GM18909 (cell line): ENCODE measurements around the gene GABARAP.

ENCODE experiments used
- ATAC-seq: cut with Tn5 transposase; IDR thresholded peaks from one replicate; pipeline ENCODE4 v1.9.1; 2021; ENCODE audit warnings: mild to moderate bottlenecking; ENCODE audit not compliant: unreplicated experiment, poor library complexity

The GABARAP gene

GRCh38 chr17:7241783-7242716 lies at the start of gene GABARAP:
TSS of gene GABARAP (minus strand) at chr17:7242449. CDS start at chr17:7242330, 119 bp downstream.
- peak; percentile 35 for ATAC-seq

- no peak for ATAC-seq
These were observed 48.4 kb upstream of the GABARAP start for GRCh38 chr17:7290685-7291084.

GRCh38 chr17:7290166-7290565 lies 47.9 kb upstream of the GABARAP start:
- no peak for ATAC-seq

GRCh38 chr17:7289256-7290032 lies 47.2 kb upstream of the GABARAP start:
- ATAC-seq, result no peak

- ATAC-seq, result no peak
These were observed 43.4 kb upstream of the GABARAP start for GRCh38 chr17:7285679-7286078.

- ATAC-seq, result no peak
These were observed 42.7 kb upstream of the GABARAP start for GRCh38 chr17:7284911-7285310.

GRCh38 chr17:7283471-7284216 lies 41.4 kb upstream of the GABARAP start:
- ATAC-seq, result no peak

GRCh38 chr17:7282752-7283321 lies 40.6 kb upstream of the GABARAP start:
- no peak for ATAC-seq

GRCh38 chr17:7281953-7282751 lies 39.9 kb upstream of the GABARAP start:
- no peak for ATAC-seq

GRCh38 chr17:7281074-7281952 lies 39.1 kb upstream of the GABARAP start, which contains the start of gene SLC2A4:
TSS of gene SLC2A4 (plus strand) at chr17:7281718. CDS start at chr17:7281935, 217 bp downstream.
- ATAC-seq, result peak; percentile 66

- ATAC-seq, result peak; percentile 56
These were observed 38.3 kb upstream of the GABARAP start for GRCh38 chr17:7280519-7281073.

GRCh38 chr17:7279448-7279847 lies 37.2 kb upstream of the GABARAP start:
- ATAC-seq, result no peak

GRCh38 chr17:7266784-7267183 lies 24.5 kb upstream of the GABARAP start:
- no peak for ATAC-seq

- no peak for ATAC-seq
These were observed 21.5 kb upstream of the GABARAP start for GRCh38 chr17:7263801-7264078.

GRCh38 chr17:7262935-7263800 lies 20.9 kb upstream of the GABARAP start:
- ATAC-seq, result no peak

- ATAC-seq, result no peak
These were observed 20.1 kb upstream of the GABARAP start, which contains the start of gene CLDN7 for GRCh38 chr17:7262192-7262934. TSS of gene CLDN7 (minus strand) at chr17:7262478. CDS start at chr17:7262043, 435 bp downstream.
